Left hindlimb (tissue), 1 donor: ENCODE measurements around the gene CDCP2.
A peak's percentile ranks its signal among the peaks of the same experiment; 100 is the strongest.

Source experiments
- DNase-seq: peaks from one replicate; pipeline ENCODE4 v3.0.0-alpha.2; 2018

Gene CDCP2

GRCh38 chr1:54152696-54153095 lies at the start of gene CDCP2:
CDCP2 (minus strand) TSS chr1:54153000; CDS start chr1:54152922, 78 bp downstream.
- DNase-seq = no peak

DNA sequence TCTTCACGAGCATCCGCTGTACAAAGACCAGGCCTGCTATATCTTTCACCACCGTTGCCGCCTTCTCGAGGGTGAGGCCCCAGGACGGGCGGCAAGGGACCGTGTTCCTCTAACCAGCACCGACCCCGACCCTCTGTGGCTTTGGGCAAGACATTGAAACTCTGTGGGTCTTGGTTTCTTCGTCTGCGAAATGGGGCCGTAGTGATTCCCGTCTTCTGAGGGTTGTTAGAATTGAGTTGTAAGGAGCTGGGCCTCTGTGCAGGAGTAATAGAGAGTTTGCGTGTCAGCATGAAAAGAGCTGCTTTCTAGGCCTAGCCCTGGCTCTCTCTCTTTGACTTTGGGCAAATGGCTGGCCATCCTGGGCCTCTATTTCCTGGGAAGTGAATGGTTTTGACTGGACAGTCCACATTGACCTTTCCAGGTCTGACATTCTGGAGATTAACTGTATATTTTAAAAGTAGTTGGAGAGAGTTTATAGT lies 47.8 kb upstream of the CDCP2 start:
- DNase-seq = no peak

- DNase-seq = peak; percentile 95
Measured at GRCh38 chr1:54199765-54200518, 47.1 kb upstream of the CDCP2 start, which contains the start of the genes CYB5RL and MRPL37. CYB5RL (minus strand) TSS chr1:54200030; CDS start chr1:54195616, 4,414 bp downstream. MRPL37 (plus strand) TSS chr1:54200167; CDS start chr1:54200244, 77 bp downstream.

- no peak for DNase-seq
Measured at GRCh38 chr1:54199151-54199764, 46.5 kb upstream of the CDCP2 start.

GRCh38 chr1:54193453-54193852 lies 40.7 kb upstream of the CDCP2 start:
- no peak for DNase-seq

GRCh38 chr1:54191525-54191924 lies 38.7 kb upstream of the CDCP2 start:
- no peak for DNase-seq

DNA sequence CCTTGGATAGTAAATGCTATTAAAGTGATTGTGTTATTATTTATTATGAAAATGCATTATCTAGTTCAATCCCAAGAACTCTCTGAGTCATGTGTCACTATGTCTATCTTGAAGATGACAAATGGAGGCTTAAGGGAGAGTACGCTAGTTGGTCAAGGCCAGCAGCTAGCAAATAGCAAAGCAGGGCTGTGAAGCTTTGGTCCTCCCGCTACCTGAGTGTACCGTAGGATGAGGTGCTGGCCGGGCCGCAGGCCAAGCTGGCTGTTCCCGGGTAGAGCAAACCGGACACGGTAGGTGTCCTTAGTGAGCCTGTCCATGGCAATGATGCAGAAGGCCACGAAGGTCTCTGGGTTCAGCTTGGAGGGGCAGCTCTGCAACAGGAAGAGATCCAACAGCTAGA lies 37.7 kb upstream of the CDCP2 start:
- no peak for DNase-seq

DNA sequence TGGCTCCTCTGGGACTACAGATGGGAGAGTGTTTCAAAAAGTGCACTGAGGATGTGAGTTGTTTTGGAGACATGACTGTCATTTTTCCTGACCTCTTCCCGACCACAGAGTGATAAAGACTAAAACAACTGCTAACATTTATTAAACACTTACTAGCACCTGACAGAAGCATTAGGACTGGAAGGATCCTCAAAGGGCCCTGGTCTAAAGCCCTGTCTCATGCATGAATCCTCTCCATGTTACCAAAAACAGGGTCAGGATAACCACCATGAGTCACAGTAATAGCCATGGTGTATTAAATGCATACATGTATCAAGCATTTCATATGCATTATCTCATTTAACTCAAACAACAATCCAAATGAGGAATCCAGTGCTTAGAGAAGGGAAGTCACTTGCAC lies 35.5 kb upstream of the CDCP2 start:
- DNase-seq = no peak

- no peak for DNase-seq
Measured at GRCh38 chr1:54186056-54186455, 33.3 kb upstream of the CDCP2 start.

GRCh38 chr1:54180701-54181360 lies 28.0 kb upstream of the CDCP2 start:
- DNase-seq = no peak

GRCh38 chr1:54178296-54179070 lies 25.7 kb upstream of the CDCP2 start:
- no peak for DNase-seq

DNA sequence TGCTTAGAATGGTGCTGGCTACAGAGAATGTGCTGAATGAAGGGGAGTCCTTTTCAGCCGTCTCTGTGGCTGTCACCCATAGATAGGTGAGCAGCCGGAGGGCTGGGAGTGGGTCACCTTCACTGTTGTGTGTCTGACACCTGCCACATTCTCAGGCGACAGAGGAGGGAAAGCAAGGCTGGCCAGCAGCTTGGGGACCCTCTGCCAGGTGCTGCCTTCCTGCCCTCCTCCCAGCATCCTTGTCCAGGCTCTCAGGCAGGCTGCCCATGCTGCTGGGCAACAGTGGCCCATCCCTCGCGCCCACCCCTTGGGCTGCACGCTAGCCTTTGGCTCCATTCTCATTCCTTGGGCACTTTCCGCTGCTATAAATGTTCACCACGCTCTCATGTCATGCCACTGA lies 24.9 kb upstream of the CDCP2 start:
- DNase-seq = no peak

GRCh38 chr1:54176621-54177327 lies 24.0 kb upstream of the CDCP2 start:
- DNase-seq = no peak

GRCh38 chr1:54174106-54174505 lies 21.3 kb upstream of the CDCP2 start:
- no peak for DNase-seq

DNA sequence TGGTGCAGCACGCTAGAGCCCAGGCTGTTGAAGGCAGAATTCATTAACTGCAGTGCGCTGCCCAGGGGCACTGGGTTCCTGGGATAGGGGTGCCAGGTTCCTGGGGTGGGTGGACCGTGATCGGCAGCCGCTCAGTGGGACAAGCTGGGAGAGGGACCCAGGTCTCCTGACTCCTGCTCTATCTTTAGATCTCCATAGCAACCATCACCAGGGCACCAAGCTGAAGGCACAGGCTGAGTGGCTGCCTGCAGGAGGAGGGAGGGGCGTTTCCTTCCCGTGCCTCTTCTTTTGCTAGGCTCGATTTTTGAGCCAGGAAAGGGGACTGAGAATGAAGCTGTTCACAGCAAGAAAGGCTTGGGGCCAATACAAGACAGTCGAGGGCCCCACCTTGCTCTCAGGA lies 20.9 kb upstream of the CDCP2 start:
- DNase-seq = no peak

- no peak for DNase-seq
Measured at GRCh38 chr1:54172614-54173599, 20.1 kb upstream of the CDCP2 start.

- no peak for DNase-seq
Measured at GRCh38 chr1:54171606-54172005, 18.8 kb upstream of the CDCP2 start.

DNA sequence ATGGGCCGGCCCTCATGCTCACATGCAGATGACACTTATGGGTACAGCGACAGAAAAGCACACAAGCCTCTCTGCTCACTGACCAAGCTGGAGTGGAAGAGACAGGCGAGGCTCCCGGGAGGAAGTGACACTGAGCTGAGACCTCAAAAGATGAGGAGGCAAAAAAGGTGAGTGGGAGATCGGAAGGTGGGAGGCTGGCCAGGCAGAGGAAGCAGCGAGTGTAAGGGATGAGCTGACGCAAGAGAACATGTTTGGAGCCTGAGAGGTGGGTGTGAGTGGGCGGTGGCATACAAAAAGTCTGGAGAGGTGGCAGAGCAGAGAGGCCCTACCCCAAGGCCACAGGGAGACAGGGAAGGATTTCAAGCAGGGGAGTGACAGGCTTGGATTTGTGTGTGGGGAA lies 18.2 kb upstream of the CDCP2 start:
- DNase-seq = no peak

- DNase-seq = no peak
Measured at GRCh38 chr1:54169068-54169467, 16.3 kb upstream of the CDCP2 start.

DNA sequence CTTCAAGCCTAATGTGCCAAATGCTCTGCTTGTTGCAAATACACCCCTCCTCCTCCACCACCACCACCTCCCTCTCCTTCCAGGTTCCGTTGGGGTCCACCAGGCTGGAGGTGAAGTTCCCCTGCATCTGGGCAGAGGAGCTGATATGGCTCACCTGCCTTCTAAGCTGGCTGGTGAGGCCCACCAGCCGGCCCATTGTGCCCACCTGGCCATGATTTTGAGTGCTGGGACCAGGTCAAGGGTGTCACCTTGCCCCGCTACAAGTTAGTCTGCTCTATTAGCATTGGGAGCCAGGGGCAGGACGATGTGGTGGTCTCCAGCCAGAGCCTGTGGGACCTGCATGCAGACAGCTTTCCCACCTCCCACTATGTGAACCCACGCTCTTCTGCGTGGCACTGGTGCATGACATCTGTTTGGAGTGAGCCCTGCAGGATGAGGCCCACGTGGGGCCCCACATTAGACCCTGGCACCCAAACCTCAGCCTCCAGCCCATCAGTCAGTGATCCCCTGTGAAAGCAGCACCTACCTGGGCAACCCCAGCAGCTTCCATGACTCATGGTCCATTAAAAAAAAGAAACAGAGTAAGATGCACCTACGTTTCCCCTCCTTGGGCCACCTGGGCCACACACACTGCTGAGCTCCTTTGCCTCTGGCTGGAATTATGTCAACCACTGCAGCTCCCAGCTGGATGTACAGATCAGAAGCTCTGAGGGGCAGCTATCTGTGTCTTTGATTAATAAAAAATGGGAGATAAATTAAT lies 15.6 kb upstream of the CDCP2 start:
- DNase-seq = no peak
